Endodermal cell (in vitro differentiated cells): ENCODE results near the gene INAFM1. TPM values are rescaled to one million over a fixed set of nuclear protein-coding genes. Genes with fewer than 3 reads are reported as not detected.
A peak's percentile ranks its signal among the peaks of the same experiment; 100 is the strongest.
"Not testable (repeated sequence)": the region's sequence is repeated elsewhere in the genome, so short reads cannot be mapped to it uniquely, and the experiment has no call there.

Source experiments
- DNase-seq: peaks from one replicate; pipeline ENCODE4 v3.0.0-alpha.2; 2017
- H3K27ac ChIP-seq: 2 replicates; pipeline ENCODE4 v1.5.1; 2013; ENCODE audit warnings: mild to moderate bottlenecking, low read depth, low read length, moderate library complexity
- H3K27me3 ChIP-seq: 2 replicates; pipeline ENCODE4 v1.6.1; 2013; ENCODE audit warnings: mild to moderate bottlenecking, low read length, moderate library complexity; ENCODE audit not compliant: insufficient read depth, control insufficient read depth, poor library complexity, severe bottlenecking
- H3K36me3 ChIP-seq: 2 replicates; pipeline ENCODE4 v1.7.0; 2013; ENCODE audit warnings: mild to moderate bottlenecking, low read length, moderate library complexity; ENCODE audit not compliant: control insufficient read depth, insufficient read depth
- H3K4me1 ChIP-seq: one replicate; pipeline ENCODE4 v1.7.0; 2013; ENCODE audit warnings: low read length; ENCODE audit not compliant: control insufficient read depth, insufficient read depth
- H3K4me3 ChIP-seq: 2 replicates; pipeline ENCODE4 v1.5.1; 2013; ENCODE audit warnings: mild to moderate bottlenecking, low read length, moderate library complexity
- H3K9ac ChIP-seq: 2 replicates; pipeline ENCODE4 v1.6.1; 2013; ENCODE audit warnings: mild to moderate bottlenecking, low read length, moderate library complexity; ENCODE audit not compliant: poor library complexity, severe bottlenecking; ENCODE audit errors: extremely low read depth
- H3K9me3 ChIP-seq: 2 replicates; pipeline ENCODE4 v1.6.1; 2013; ENCODE audit warnings: mild to moderate bottlenecking, low read length, moderate library complexity; ENCODE audit not compliant: control insufficient read depth
- H3K27ac Mint-ChIP-seq: 2 replicates; pipeline ENCODE4 v1.8.0; 2020; ENCODE audit warnings: mixed read lengths
- H3K27me3 Mint-ChIP-seq: 2 replicates; pipeline ENCODE4 v1.8.0; 2021; ENCODE audit warnings: mild to moderate bottlenecking, mixed read lengths; ENCODE audit not compliant: insufficient read depth
- H3K36me3 Mint-ChIP-seq: 2 replicates; pipeline ENCODE4 v1.8.0; 2020; ENCODE audit warnings: low read depth, mixed read lengths
- H3K4me1 Mint-ChIP-seq: 2 replicates; pipeline ENCODE4 v1.8.0; 2020; ENCODE audit warnings: mixed read lengths
- H3K4me3 Mint-ChIP-seq: 2 replicates; pipeline ENCODE4 v1.8.0; 2020; ENCODE audit warnings: mild to moderate bottlenecking, moderate library complexity, mixed read lengths
- H3K9me3 Mint-ChIP-seq: 2 replicates; pipeline ENCODE4 v1.8.0; 2020; ENCODE audit warnings: mild to moderate bottlenecking, mixed read lengths
- WGBS, 2 experiments: methylation state at CpG; one replicate each; pipeline versions ENCODE4 v1.1.5 to v1.1.7; 2013; ENCODE audit warnings: missing lambda C conversion rate in 2 of 2, mixed read lengths in 1 of 2; ENCODE audit not compliant: insufficient coverage in 1 of 2, insufficient read length in 1 of 2; 5-methylcytosine and 5-hydroxymethylcytosine counted together
- total RNA-seq, 2 donors: library from RNA; stranded (reverse); fragmentation: NEBNext Ultra II Directional in 1 of 2; extraction: Animal tissue kit (Norgen Biotek cat#: 25700) in 1 of 2; gene quantifications; 2 replicates in 1 of 2; 3 replicates in 1 of 2; pipeline ENCODE4 v1.2.1, GENCODE V29; 2021
- TF ChIP-seq, protein P1 (sequence below): fragments of 200-600 bp; sonication (generic); conservative IDR thresholded peaks from 2 replicates; pipeline ENCODE4 v1.5.0; 2021; ENCODE audit warnings: antibody characterized with exemption, mild to moderate bottlenecking

Gene INAFM1
- total RNA-seq, 2 donors from 2014 or later: 8.7 to 11.5 TPM

DNA sequence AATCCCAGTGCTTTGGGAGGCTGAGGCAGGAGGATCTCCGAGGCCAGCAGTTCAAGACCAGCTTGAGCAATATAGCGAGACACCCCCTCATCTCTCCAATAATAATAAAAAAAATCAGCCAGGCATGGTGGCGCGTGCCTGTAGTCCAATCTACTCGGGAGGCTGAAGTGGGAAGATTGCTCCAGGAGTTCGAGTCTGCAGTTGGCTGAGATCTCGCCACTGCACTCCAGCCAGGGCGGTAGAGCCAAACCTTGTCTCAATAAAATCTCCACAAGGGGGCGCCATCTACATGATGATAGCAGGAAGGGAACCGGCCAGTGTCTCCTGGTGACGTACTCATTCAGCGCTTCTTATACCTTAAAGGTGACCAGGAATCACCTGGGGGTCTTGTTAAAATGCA is 21.4 kb downstream of the INAFM1 start:
- no peaks in the 10 kb centered on the region for H3K27me3 ChIP-seq
- no peaks in the 10 kb centered on the region for H3K4me1 ChIP-seq
- H3K4me3 ChIP-seq: no peak overlapping the region
- no peaks in the 10 kb centered on the region for H3K9me3 ChIP-seq
- no peak overlapping the region for H3K9ac ChIP-seq
- Mint-ChIP-seq H3K9me3 (no peaks in the 10 kb centered on the region), H3K36me3 (no peaks in the 10 kb centered on the region), H3K4me3 (no peak overlapping the region), H3K4me1 (peaks cover 6% of the 10 kb centered on the region), H3K27me3 (no peaks in the 10 kb centered on the region), H3K27ac (peak overlapping the region; percentile 90)
- TF ChIP-seq, protein P1, sequence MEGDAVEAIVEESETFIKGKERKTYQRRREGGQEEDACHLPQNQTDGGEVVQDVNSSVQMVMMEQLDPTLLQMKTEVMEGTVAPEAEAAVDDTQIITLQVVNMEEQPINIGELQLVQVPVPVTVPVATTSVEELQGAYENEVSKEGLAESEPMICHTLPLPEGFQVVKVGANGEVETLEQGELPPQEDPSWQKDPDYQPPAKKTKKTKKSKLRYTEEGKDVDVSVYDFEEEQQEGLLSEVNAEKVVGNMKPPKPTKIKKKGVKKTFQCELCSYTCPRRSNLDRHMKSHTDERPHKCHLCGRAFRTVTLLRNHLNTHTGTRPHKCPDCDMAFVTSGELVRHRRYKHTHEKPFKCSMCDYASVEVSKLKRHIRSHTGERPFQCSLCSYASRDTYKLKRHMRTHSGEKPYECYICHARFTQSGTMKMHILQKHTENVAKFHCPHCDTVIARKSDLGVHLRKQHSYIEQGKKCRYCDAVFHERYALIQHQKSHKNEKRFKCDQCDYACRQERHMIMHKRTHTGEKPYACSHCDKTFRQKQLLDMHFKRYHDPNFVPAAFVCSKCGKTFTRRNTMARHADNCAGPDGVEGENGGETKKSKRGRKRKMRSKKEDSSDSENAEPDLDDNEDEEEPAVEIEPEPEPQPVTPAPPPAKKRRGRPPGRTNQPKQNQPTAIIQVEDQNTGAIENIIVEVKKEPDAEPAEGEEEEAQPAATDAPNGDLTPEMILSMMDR: peak; percentile 94
- no peak overlapping the region for H3K27ac ChIP-seq
- peak; percentile 96 for DNase-seq
- WGBS, 2 experiments: 20 to 33% methylated on average over 4 to 12 of the region's 12 CpGs
- H3K36me3 ChIP-seq: no peaks in the 10 kb centered on the region

DNA sequence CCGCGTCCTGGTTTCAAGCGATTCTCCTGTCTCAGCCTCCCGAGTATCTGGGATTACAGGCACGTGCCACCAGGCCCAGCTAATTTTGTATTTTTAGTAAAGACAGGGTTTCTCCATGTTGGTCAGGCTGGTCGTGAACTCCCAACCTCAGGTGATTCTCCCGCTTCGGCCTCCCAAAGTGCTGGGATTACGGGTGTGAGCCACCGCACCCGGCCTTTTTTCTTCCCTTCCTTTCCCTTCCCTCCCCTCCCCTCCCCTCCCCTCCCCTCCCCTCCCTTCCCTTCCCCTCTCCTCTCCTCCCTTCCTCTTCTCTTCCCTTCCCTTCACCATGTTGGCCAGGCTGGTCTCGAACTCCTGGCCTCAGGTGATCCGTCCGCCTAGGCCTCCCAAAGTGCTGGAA is 26.2 kb downstream of the INAFM1 start:
- H3K4me1 ChIP-seq, H3K9me3 ChIP-seq, H3K36me3 ChIP-seq, H3K4me3 Mint-ChIP-seq, H3K9me3 Mint-ChIP-seq, H3K27ac ChIP-seq, H3K27ac Mint-ChIP-seq, H3K36me3 Mint-ChIP-seq, H3K27me3 Mint-ChIP-seq, H3K27me3 ChIP-seq, H3K4me3 ChIP-seq, H3K9ac ChIP-seq, DNase-seq, H3K4me1 Mint-ChIP-seq: not testable (repeated sequence)
- WGBS, 2 experiments: 97 to 98% methylated on average over 7 to 11 of the region's 14 CpGs

DNA sequence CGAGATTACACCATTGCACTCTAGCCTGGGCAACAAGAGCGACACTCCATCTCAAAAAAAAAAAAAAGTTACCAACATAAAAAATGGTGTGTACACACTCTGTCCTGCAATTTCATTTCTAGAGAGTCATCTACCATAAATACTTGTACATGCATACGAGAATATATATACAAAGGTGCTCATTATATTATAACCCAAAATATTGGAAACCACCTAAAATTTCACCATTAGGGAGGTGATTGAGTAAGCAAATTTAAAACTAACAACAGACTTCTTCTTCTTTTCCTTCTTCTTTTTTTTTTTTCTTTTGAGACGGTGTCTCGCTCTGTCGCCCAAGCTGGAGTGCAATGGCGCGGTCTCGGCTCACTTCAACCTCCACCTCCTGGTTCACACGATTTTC is 27.6 kb downstream of the INAFM1 start:
- no peaks in the 10 kb centered on the region for H3K36me3 Mint-ChIP-seq
- H3K4me1 Mint-ChIP-seq: peaks cover 2% of the 10 kb centered on the region
- H3K27ac Mint-ChIP-seq: no peak overlapping the region
- H3K36me3 ChIP-seq: no peaks in the 10 kb centered on the region
- no peak overlapping the region for H3K27ac ChIP-seq
- no peaks in the 10 kb centered on the region for H3K4me1 ChIP-seq
- no peaks in the 10 kb centered on the region for H3K27me3 ChIP-seq
- TF ChIP-seq, protein P1: no peak
- H3K9me3 ChIP-seq: no peaks in the 10 kb centered on the region
- H3K9ac ChIP-seq: no peak overlapping the region
- WGBS, 2 experiments: 92% methylated on average over 9 to 10 of the region's 10 CpGs
- H3K4me3 Mint-ChIP-seq: no peak overlapping the region
- no peak overlapping the region for H3K4me3 ChIP-seq
- H3K9me3 Mint-ChIP-seq: no peaks in the 10 kb centered on the region
- no peak for DNase-seq
- no peaks in the 10 kb centered on the region for H3K27me3 Mint-ChIP-seq

GRCh38 chr19:47303966-47304365 is 29.3 kb downstream of the INAFM1 start:
- H3K27ac Mint-ChIP-seq: no peak overlapping the region
- 90 to 97% methylated on average over 3 to 6 of the region's 6 CpGs for WGBS, 2 experiments
- Histone ChIP-seq H3K4me1 (no peaks in the 10 kb centered on the region), H3K9me3 (no peaks in the 10 kb centered on the region), H3K27me3 (no peaks in the 10 kb centered on the region), H3K36me3 (no peaks in the 10 kb centered on the region), H3K27ac (no peak overlapping the region), H3K9ac (no peak overlapping the region), H3K4me3 (no peak overlapping the region)
- TF ChIP-seq, protein P1: no peak
- no peaks in the 10 kb centered on the region for H3K9me3 Mint-ChIP-seq
- no peaks in the 10 kb centered on the region for H3K36me3 Mint-ChIP-seq
- H3K4me1 Mint-ChIP-seq: peaks cover 2% of the 10 kb centered on the region
- DNase-seq: no peak
- H3K27me3 Mint-ChIP-seq: no peaks in the 10 kb centered on the region
- H3K4me3 Mint-ChIP-seq: no peak overlapping the region
